ENCODE data around the gene KIR2DL3.

GRCh38 chr19:54728167-54728566 lies 10.1 kb upstream of the KIR2DL3 start:
- TF ChIP-seq CTCF (IDR thresholded peaks at IDR 0.05) (no peak), POLR2A (IDR thresholded peaks at IDR 0.05) (no peak)
